ENCODE results near the gene FMNL3.

The FMNL3 gene

DNA sequence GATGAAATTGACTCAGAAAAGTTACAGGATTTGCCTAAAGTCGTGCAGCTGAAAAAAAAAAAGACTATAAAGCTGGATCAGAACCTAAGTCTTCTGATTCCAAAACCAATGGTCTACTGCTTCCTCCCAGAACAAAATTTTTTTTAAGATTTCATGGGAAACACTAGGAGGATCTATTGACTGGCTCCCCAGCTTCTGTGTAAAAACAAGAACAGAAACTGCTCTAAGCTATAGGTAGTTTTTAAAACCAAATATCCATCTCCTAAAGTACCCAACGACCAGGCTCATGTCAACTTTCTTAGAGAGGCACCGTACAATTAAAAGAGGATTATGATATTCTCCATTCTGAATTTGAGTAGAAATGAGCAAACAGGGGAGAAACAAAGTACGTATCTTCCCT is 9.4 kb downstream of the FMNL3 start:
- no peak for TF ChIP-seq EZH2 (optimal IDR thresholded peaks at IDR 0.05; ENCODE audit: low read depth, low read length)
- TF ChIP-seq EZH2phosphoT487 (IDR thresholded peaks at IDR 0.05; ENCODE audit: low read length), result no peak
- TF ChIP-seq, protein P1, sequence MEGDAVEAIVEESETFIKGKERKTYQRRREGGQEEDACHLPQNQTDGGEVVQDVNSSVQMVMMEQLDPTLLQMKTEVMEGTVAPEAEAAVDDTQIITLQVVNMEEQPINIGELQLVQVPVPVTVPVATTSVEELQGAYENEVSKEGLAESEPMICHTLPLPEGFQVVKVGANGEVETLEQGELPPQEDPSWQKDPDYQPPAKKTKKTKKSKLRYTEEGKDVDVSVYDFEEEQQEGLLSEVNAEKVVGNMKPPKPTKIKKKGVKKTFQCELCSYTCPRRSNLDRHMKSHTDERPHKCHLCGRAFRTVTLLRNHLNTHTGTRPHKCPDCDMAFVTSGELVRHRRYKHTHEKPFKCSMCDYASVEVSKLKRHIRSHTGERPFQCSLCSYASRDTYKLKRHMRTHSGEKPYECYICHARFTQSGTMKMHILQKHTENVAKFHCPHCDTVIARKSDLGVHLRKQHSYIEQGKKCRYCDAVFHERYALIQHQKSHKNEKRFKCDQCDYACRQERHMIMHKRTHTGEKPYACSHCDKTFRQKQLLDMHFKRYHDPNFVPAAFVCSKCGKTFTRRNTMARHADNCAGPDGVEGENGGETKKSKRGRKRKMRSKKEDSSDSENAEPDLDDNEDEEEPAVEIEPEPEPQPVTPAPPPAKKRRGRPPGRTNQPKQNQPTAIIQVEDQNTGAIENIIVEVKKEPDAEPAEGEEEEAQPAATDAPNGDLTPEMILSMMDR (IDR thresholded peaks at IDR 0.05; ENCODE audit: low read length), result no peak
- H3K4me1 ChIP-seq (ENCODE audit: low read length), result peaks cover 20% of the 10 kb centered on the region
- no peak overlapping the region for H3K4me2 ChIP-seq (ENCODE audit: low read depth, low read length)

DNA sequence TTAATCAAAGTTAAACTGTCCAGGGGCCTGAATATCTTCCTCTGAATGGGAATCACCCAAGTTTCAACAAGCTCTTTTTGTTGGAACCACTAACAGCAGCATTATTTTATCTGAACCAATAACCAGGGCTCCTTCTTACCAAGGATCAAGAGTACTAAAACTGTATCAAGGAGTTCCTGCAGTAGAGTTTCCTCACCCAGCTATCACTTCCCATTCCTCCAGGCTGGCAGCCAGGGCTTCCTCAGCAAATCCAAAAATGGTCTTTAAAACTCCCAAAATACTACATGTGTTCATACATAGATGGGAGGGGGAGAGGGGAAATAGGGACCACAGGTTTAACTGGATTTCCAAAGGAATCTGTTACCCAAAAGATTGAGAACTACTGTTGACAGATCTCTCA is 10.5 kb downstream of the FMNL3 start:
- no peak overlapping the region for H3K9ac ChIP-seq (ENCODE audit: low read length)
- H2AFZ ChIP-seq (ENCODE audit: low read length), result no peak overlapping the region
- H3K27me3 ChIP-seq (replicated peaks; ENCODE audit: insufficient read depth, low read length), result no peaks in the 10 kb centered on the region
- peaks cover 20% of the 10 kb centered on the region for H3K4me1 ChIP-seq (ENCODE audit: low read length)
- no peaks in the 10 kb centered on the region for H4K20me1 ChIP-seq (ENCODE audit: insufficient read depth, low read length)
- peaks cover 16% of the 10 kb centered on the region for H3F3A ChIP-seq (ENCODE audit: insufficient read depth, low read length)
- no peaks in the 10 kb centered on the region for H3K9me2 ChIP-seq (replicated peaks; ENCODE audit: insufficient read depth, low read length)
- DNase-seq, result no peak
- H3K27ac ChIP-seq (ENCODE audit: low read length), result no peak overlapping the region
- H3K36me3 ChIP-seq (replicated peaks; ENCODE audit: insufficient read depth, low read length), result no peaks in the 10 kb centered on the region
- no peak overlapping the region for H3K4me2 ChIP-seq (ENCODE audit: low read depth, low read length)
- no peaks in the 10 kb centered on the region for H3K9me3 ChIP-seq (replicated peaks; ENCODE audit: insufficient read depth, low read length)
- no peaks in the 10 kb centered on the region for H3K79me2 ChIP-seq (ENCODE audit: low read length)
- no peak overlapping the region for H3K4me3 ChIP-seq (ENCODE audit: low read length)
- TF ChIP-seq EZH2phosphoT487 (IDR thresholded peaks at IDR 0.05; ENCODE audit: low read length) (no peak), EZH2 (optimal IDR thresholded peaks at IDR 0.05; ENCODE audit: low read depth, low read length) (no peak)

More for the DNA sequence above, 9.4 kb downstream of the FMNL3 start:
- Histone ChIP-seq H3K79me2 (ENCODE audit: low read length) (0 out of 2 replicates have a peak, but pooled peaks cover under 1% of the 10 kb centered on the region), H3K27me3 (replicated peaks; ENCODE audit: insufficient read depth, low read length) (no peaks in the 10 kb centered on the region), H3K9me2 (replicated peaks; ENCODE audit: insufficient read depth, low read length) (no peaks in the 10 kb centered on the region), H4K20me1 (ENCODE audit: insufficient read depth, low read length) (no peaks in the 10 kb centered on the region), H3F3A (ENCODE audit: insufficient read depth, low read length) (peaks cover 21% of the 10 kb centered on the region), H3K27ac (ENCODE audit: low read length) (no peak overlapping the region), H2AFZ (ENCODE audit: low read length) (no peak overlapping the region), H3K36me3 (replicated peaks; ENCODE audit: insufficient read depth, low read length) (no peaks in the 10 kb centered on the region), H3K4me3 (ENCODE audit: low read length) (no peak overlapping the region), H3K9ac (ENCODE audit: low read length) (no peak overlapping the region), H3K9me3 (replicated peaks; ENCODE audit: insufficient read depth, low read length) (no peaks in the 10 kb centered on the region)
- no peak for DNase-seq

DNA sequence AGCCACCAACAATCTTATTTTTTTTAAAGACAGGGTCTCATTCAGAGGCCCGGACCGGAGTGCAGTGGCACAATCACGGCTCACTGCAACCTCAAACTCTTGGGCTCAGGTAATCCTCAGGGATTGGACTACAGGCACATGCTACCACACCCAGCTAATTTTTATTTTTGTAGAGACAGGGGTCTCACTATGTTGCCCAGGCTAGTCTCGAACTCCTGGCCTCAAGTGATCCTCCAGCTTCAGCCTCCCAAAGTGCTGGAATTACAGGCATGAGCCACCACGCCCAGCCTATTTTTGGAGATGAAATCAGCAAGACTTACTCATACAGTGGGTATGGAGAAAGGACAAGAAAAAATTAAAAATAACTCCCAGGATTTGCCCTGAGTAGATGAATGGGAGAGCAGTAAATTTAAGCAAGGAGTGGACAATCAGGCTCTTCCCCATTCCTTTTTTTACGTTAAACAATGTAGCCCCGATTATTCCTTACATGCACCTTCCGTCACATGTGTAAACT is 13.2 kb downstream of the FMNL3 start:
- no peak overlapping the region for H3K4me2 ChIP-seq (ENCODE audit: low read depth, low read length)
- no peak overlapping the region for H3K9ac ChIP-seq (ENCODE audit: low read length)
- H3K9me3 ChIP-seq (replicated peaks; ENCODE audit: insufficient read depth, low read length), result no peaks in the 10 kb centered on the region
- no peak for DNase-seq
- no peak overlapping the region for H3K4me3 ChIP-seq (ENCODE audit: low read length)
- H4K20me1 ChIP-seq (ENCODE audit: insufficient read depth, low read length), result no peaks in the 10 kb centered on the region
- no peak overlapping the region for H2AFZ ChIP-seq (ENCODE audit: low read length)
- H3K4me1 ChIP-seq (ENCODE audit: low read length), result peaks cover 21% of the 10 kb centered on the region
- H3F3A ChIP-seq (ENCODE audit: insufficient read depth, low read length), result peaks cover 20% of the 10 kb centered on the region
- H3K79me2 ChIP-seq (ENCODE audit: low read length), result no peaks in the 10 kb centered on the region
- H3K36me3 ChIP-seq (replicated peaks; ENCODE audit: insufficient read depth, low read length), result no peaks in the 10 kb centered on the region
- H3K9me2 ChIP-seq (replicated peaks; ENCODE audit: insufficient read depth, low read length), result no peaks in the 10 kb centered on the region
- H3K27ac ChIP-seq (ENCODE audit: low read length), result no peak overlapping the region
- H3K27me3 ChIP-seq (replicated peaks; ENCODE audit: insufficient read depth, low read length), result no peaks in the 10 kb centered on the region
- TF ChIP-seq EZH2phosphoT487 (IDR thresholded peaks at IDR 0.05; ENCODE audit: low read length) (no peak), EZH2 (optimal IDR thresholded peaks at IDR 0.05; ENCODE audit: low read depth, low read length) (no peak)
- TF ChIP-seq, protein P1 (IDR thresholded peaks at IDR 0.05; ENCODE audit: low read length), result no peak

DNA sequence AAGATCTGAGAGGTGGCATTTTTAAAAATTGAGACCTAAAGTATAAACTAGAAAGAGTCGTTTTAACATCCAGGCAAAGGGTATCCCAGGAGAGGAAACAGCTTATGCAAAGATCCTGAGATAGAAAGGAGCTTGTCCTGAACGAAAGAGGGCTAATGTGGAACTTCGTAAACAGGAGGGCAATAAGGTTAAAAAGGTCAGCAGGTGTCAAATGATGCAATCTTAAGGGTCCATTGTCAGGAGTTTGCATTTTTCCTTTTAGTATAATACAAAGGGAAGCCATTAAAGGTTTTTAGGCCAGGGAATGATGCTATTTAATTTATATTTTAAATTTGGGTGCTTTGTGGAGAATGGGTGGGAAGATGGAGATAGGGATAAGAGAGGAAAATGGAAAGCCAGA is 14.4 kb downstream of the FMNL3 start:
- Histone ChIP-seq H3K79me2 (ENCODE audit: low read length) (no peaks in the 10 kb centered on the region), H3K4me2 (ENCODE audit: low read depth, low read length) (no peak overlapping the region), H3K4me3 (ENCODE audit: low read length) (no peak overlapping the region), H3F3A (ENCODE audit: insufficient read depth, low read length) (peaks cover 11% of the 10 kb centered on the region; the same call in 1 of the 2 replicates), H3K9ac (ENCODE audit: low read length) (no peak overlapping the region), H3K27ac (ENCODE audit: low read length) (no peak overlapping the region), H3K9me3 (replicated peaks; ENCODE audit: insufficient read depth, low read length) (no peaks in the 10 kb centered on the region), H4K20me1 (ENCODE audit: insufficient read depth, low read length) (no peaks in the 10 kb centered on the region), H3K9me2 (replicated peaks; ENCODE audit: insufficient read depth, low read length) (no peaks in the 10 kb centered on the region), H2AFZ (ENCODE audit: low read length) (no peak overlapping the region), H3K4me1 (ENCODE audit: low read length) (peaks cover 17% of the 10 kb centered on the region), H3K27me3 (replicated peaks; ENCODE audit: insufficient read depth, low read length) (no peaks in the 10 kb centered on the region), H3K36me3 (replicated peaks; ENCODE audit: insufficient read depth, low read length) (no peaks in the 10 kb centered on the region)
- TF ChIP-seq EZH2 (optimal IDR thresholded peaks at IDR 0.05; ENCODE audit: low read depth, low read length), result no peak
- TF ChIP-seq EZH2phosphoT487 (IDR thresholded peaks at IDR 0.05; ENCODE audit: low read length), result no peak
- TF ChIP-seq, protein P1 (IDR thresholded peaks at IDR 0.05; ENCODE audit: low read length), result no peak
- DNase-seq, result no peak

Measured in MM.1S (cell line).